Measurements from ENCODE around the gene DCANP1.

DCANP1 gene

DNA sequence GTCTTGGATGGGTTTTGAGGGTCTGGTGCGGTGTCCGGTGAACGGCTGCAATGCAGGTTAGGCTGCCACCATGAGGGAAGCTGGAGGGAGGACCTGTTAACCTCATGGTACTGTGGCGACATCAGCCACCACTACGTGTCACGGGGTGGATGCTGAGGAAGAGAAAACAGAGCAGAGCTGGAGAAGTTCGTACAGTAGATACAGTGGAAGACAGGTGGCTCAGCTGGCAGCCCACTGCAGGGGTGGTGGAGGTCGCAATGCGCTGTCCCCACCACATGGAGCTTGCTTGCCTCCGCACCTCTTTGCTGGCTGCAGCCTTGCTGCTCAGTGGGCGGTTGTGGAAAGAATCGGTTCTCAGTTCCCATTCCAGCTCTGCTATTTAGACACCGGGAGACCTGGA lies 2.8 kb downstream of the DCANP1 start:
- H3K27me3 Mint-ChIP-seq, result peaks cover 2% of the 10 kb centered on the region
- no peak overlapping the region for H3K27ac Mint-ChIP-seq
- DNase-seq (no peak), ATAC-seq (no peak)
- no peaks in the 10 kb centered on the region for H3K4me1 Mint-ChIP-seq
- no peak overlapping the region for H3K4me3 Mint-ChIP-seq
- H3K9me3 Mint-ChIP-seq, result no peaks in the 10 kb centered on the region
- H3K36me3 Mint-ChIP-seq (ENCODE audit: low read depth), result no peaks in the 10 kb centered on the region

DNA sequence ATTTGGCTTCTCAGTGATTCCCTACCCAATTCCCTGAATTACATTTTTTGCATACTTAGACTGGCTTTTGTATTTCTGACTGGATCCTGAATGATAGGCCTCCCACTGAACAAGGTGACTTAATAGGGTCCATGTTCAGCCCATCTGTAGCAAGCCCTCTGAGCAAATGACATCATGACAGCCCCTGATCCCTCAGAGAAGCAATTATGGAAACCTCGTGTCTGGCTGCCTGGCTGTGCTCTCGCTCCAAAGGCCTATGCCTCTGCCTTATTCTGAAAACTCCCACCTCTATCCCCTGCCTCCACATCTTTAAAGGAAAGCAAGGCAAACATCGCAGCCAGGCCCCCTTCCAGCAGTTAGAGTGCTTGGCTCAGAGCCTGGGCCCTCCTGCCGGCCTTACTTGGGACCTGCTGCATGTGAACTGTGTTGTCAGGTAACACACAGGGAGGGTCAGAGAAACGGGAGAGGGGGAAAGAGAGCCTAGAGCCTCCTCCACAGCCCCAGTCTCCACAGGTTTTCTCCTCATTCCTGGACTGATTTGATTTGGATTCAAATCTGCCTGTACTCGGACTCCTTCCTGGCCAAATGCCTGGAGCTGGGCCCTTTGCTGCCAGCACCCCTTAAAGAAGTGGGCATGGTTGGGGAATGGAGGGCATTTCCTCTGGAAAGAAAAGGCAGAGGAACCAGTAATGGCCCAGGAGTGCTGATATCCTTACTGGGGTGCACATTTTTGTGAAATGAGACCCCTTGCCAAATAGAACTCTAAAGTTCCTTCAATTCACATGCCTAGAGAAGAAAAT lies 3.8 kb downstream of the DCANP1 start:
- ATAC-seq, result no peak
- no peak for DNase-seq
- Mint-ChIP-seq H3K27me3 (peaks cover 2% of the 10 kb centered on the region), H3K9me3 (no peaks in the 10 kb centered on the region), H3K36me3 (ENCODE audit: low read depth) (no peaks in the 10 kb centered on the region), H3K4me1 (no peaks in the 10 kb centered on the region), H3K27ac (no peak overlapping the region), H3K4me3 (no peak overlapping the region)

DNA sequence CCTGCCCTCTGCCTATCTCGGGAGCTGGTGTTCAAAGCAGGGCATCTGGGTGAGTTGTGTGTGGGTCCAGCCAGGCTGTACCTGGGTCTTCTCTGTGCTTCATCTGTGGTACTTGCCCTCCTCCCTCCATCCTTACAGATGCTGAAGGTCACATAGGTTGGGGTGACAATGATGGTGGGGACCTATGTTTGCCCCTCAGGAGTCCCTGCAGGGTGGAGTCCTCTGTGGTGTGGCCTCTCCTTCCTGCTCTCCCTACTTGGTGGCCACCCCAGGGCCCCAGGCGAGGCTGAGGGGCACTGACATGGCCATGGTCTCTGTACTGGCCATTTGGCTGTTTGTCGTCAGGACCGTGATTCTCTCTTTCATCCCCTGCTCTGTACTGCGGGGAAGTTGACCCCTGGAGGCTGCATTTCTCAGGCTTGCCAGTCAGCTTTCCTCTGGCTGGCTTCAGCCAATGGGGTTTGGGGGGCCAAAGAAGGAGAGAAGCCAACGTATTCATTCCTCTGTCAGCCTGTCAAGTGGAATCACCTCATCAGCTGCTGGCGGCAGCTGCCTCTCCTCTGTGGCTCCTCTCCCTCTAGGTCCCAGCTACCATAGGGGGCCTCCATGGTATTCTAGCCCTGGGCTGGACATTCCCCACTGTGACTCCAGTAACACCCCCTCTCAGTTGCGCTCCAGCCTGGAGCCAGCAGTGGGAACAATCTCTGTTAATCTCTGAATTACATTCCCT lies 4.6 kb downstream of the DCANP1 start:
- H3K4me3 Mint-ChIP-seq, result no peak overlapping the region
- no peak overlapping the region for H3K27ac Mint-ChIP-seq
- H3K27me3 Mint-ChIP-seq, result no peaks in the 10 kb centered on the region
- H3K9me3 Mint-ChIP-seq, result no peaks in the 10 kb centered on the region
- ATAC-seq (no peak), DNase-seq (no peak)
- H3K4me1 Mint-ChIP-seq, result no peaks in the 10 kb centered on the region
- no peaks in the 10 kb centered on the region for H3K36me3 Mint-ChIP-seq (ENCODE audit: low read depth)

DNA sequence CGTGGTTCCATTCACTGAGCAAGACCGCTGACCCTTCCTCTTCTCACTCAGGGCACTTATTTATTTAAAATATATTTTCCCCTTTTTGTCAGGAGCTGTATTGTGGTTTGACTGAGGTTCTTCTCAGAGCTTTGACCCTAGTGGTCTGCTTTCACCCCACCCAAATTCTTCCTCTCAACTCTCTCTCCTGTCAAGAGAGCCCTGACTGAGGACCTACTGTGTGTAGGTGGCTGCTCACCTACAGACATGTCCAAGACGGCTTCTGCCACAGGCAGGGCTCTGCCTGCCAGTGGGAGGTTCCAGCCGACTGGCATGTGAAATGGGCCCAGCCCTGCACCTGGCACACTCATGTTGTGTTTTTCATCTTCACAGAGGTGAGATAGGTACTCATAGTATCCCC lies 5.2 kb downstream of the DCANP1 start:
- H3K27me3 Mint-ChIP-seq, result no peaks in the 10 kb centered on the region
- no peaks in the 10 kb centered on the region for H3K9me3 Mint-ChIP-seq
- H3K4me1 Mint-ChIP-seq, result no peaks in the 10 kb centered on the region

DNA sequence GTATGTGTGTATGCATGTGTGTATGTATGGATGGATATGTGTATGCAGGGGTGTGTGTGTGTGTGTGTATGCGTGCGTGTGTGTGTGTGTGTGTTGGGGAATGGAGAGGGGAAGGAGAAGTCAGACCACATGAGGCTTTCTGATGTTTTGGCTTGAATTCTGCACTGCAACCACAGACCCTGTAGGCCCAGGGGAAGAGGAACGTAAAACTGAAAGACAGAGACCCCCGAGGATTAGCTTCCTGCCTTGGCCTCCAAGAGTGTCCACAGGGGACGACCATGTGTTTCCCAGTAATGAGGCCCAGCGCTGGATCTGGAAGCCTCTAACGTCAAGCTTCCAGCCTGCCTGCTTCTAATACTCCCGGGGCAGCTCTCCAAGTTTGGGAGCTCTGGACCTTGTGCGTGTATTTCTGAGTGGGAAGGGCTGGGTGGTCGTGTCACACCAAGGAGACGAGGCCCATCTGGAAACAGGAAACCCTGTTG lies 5.8 kb downstream of the DCANP1 start:
- DNase-seq (no peak), ATAC-seq (no peak)
- Mint-ChIP-seq H3K4me1 (no peaks in the 10 kb centered on the region), H3K27ac (no peak overlapping the region), H3K27me3 (no peaks in the 10 kb centered on the region), H3K4me3 (no peak overlapping the region), H3K9me3 (no peaks in the 10 kb centered on the region), H3K36me3 (ENCODE audit: low read depth) (no peaks in the 10 kb centered on the region)

More for the DNA sequence above, 5.2 kb downstream of the DCANP1 start:
- Mint-ChIP-seq H3K27ac (no peak overlapping the region), H3K4me3 (no peak overlapping the region), H3K36me3 (ENCODE audit: low read depth) (no peaks in the 10 kb centered on the region)
- no peak for DNase-seq
- no peak for ATAC-seq

DNA sequence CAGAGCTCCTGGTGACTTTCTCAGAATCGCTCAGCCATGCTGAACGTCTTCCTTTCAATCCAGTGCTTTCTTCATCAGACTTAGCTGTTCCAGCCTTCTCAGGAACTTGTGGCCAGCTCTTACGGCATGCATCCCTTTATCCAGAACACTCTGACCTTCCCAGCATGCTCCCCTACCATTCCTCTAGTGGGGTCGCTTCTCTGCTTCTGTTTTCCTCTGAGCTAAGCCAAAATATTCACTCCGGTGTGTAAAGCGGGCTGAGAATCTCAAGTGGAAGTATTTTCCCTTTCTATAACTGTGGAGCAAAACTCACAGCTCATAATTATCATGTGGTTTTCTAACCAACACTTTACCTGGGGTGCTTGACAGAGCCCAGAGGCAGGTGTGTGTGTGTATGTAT lies 6.2 kb downstream of the DCANP1 start:
- H3K4me1 Mint-ChIP-seq, result no peaks in the 10 kb centered on the region
- H3K27me3 Mint-ChIP-seq, result no peaks in the 10 kb centered on the region
- no peaks in the 10 kb centered on the region for H3K36me3 Mint-ChIP-seq (ENCODE audit: low read depth)
- ATAC-seq (no peak), DNase-seq (no peak)
- no peaks in the 10 kb centered on the region for H3K9me3 Mint-ChIP-seq
- no peak overlapping the region for H3K27ac Mint-ChIP-seq
- H3K4me3 Mint-ChIP-seq, result no peak overlapping the region

DNA sequence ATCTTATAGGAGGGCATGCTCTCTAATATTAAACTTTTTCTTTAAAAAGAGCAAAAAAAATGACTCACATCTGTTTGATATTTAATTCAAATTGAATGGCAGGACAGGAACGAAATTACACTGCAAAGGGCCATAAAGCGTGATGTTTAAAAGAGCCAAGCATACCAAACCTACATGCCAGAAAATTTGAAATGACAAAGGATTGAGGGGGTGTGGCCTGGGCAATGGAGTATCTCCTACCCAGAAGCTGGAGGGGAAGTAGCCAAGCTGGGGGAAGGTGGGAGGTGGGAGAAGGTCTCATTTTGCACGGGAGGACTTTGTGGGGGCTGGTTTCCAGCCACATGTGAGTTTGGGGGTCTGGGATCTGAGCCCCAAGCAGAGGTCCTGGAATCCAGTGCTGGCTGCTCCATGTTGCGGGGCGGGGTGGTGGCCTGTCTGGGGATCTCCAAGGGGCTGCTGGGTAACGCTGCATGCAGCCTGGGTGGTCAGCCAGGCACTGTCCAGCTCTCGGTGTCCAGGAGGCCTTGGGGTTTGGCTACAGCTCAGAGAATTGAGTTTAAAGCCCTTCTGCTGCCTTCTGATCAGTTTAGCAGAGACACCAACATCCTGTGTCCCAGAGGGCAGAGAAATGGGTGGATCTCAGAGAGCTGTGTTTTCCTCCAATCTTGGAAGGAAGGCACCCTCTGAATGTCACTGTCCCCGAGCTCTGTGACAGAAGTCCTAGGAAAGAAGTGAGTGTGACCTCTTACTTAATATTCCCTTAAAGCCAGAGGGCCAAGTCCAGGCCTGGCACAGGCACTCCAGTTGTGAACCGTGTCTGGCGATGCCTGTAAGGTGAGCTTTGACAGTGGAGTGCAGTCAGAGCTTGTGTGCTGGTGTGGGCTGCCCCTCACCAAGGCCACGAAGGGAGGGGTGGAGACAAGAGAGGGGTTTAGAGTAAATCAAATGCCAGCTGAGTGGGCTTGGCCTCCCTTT lies 7.6 kb downstream of the DCANP1 start:
- Mint-ChIP-seq H3K9me3 (no peaks in the 10 kb centered on the region), H3K36me3 (ENCODE audit: low read depth) (no peaks in the 10 kb centered on the region), H3K27ac (no peak overlapping the region), H3K27me3 (peaks cover 2% of the 10 kb centered on the region), H3K4me1 (no peaks in the 10 kb centered on the region), H3K4me3 (no peak overlapping the region)
- ATAC-seq, result no peak
- DNase-seq, result no peak

DNA sequence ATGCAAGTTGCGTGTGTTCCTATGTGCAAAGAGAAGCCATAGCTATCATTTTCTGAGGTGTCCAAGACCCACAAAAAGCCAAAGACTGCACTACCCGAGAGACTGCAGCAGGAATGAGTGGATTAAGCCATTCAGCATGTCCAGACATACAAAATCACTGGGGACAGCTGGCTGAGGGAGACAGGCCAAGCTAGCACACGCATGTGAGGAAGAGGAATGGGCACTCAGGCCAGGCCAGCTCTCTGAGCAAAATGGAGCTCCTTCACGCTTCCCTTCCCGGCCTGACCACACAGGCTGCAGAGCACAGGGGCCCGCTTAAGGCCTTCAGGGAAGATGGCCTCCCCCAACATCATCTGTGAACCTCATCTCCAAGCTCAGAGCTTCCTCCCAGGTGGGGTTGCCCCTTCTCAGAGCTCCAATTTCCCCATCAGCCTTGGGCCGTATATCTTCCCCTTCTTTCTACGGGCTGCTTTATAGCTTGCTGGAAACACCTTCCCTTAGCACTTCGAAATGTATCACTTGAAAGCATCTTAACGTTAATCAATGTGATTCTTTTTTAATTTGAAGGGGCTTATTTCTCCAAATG lies 8.4 kb downstream of the DCANP1 start:
- Mint-ChIP-seq H3K27ac (no peak overlapping the region), H3K36me3 (ENCODE audit: low read depth) (no peaks in the 10 kb centered on the region), H3K27me3 (peaks cover 2% of the 10 kb centered on the region), H3K4me1 (no peaks in the 10 kb centered on the region), H3K9me3 (no peaks in the 10 kb centered on the region), H3K4me3 (no peak overlapping the region)
- no peak for DNase-seq
- no peak for ATAC-seq

DNA sequence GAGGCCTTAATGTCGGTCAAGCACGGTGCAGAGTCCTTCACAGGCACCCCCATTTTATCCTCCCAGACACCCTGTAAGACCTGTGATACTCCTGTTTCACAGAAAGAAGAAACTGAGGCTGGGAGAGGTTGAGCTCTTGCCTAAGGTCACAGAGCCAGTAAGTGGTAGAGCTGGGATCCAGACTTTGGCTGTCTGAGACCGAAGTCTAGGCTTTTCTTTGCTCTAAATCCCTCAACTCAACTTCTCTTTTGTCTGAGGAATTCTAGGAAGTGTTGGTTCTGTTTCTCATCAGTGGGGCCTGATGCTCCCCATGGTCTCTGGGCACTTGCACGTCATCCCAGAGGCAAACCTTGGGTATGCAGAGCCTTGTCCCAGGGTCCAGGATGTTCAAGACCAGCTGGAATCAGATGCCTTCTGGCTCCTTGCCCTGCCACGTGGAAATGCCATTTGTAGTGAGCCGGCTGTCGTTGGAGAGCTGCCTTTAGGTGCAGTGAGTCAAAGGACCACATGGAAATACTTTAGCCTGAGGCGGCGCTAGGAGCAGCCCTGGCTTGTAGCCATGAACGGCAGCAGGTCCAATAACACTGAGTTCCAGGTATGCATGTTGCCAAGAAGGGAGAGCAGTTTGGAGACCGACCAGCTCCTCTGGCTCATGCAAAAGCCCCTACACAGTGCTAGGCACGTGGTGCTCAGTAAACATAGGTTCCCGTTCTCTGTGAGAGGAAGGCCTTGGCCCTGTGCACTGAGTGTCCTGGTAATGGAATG lies 9.2 kb downstream of the DCANP1 start:
- Mint-ChIP-seq H3K36me3 (ENCODE audit: low read depth) (no peaks in the 10 kb centered on the region), H3K9me3 (no peaks in the 10 kb centered on the region), H3K4me1 (no peaks in the 10 kb centered on the region), H3K27me3 (peaks cover 2% of the 10 kb centered on the region), H3K4me3 (no peak overlapping the region), H3K27ac (no peak overlapping the region)
- no peak for DNase-seq
- no peak for ATAC-seq

DNA sequence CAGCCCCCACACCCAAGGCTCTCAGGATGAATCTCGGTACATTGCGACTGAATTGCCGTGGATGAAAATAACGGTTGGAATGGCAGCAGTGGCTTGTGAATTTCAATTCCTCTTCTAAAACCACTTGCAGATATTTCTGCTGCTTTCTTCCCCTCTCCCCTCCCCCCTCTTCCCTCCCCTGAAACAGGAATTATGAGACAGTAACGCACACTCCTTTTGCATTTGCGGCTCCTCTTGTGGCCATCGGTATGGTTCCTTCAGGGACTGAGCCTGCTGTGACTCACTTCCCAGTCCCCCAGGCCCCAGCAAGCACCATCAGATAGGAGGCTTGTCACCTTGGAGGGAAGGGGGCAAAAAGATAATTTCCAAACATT lies 9.7 kb downstream of the DCANP1 start:
- Mint-ChIP-seq H3K27ac (no peak overlapping the region), H3K27me3 (peaks cover 2% of the 10 kb centered on the region), H3K36me3 (ENCODE audit: low read depth) (no peaks in the 10 kb centered on the region), H3K4me1 (no peaks in the 10 kb centered on the region), H3K4me3 (no peak overlapping the region), H3K9me3 (no peaks in the 10 kb centered on the region)
- ATAC-seq (no peak), DNase-seq (no peak)

DNA sequence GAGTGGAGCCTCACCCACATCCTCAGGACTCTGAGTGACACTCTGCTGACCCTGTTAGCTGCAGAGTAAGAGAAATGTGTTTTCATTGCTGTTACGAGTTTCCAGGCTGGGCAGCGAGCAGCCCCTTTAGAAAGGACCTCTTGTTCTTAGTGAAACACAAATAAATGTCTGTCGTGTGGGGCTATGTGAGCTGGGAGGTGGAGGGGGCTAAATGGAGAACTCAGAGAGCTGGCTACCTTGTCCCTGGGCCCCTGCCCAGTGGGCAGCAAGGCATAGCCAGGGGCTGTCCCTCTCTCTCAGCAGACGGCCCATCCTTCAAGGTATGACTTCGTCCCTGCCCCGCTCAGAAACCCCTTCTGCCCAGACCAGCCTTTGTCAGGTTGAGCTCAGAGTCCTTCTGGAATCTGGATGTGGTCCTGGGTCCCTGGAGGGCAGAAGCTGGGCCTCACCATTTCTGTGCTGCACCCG lies 10.2 kb downstream of the DCANP1 start:
- H3K4me3 Mint-ChIP-seq, result no peak overlapping the region
- H3K4me1 Mint-ChIP-seq, result no peaks in the 10 kb centered on the region
- no peaks in the 10 kb centered on the region for H3K36me3 Mint-ChIP-seq (ENCODE audit: low read depth)
- no peaks in the 10 kb centered on the region for H3K9me3 Mint-ChIP-seq
- DNase-seq, result no peak
- no peak overlapping the region for H3K27ac Mint-ChIP-seq
- ATAC-seq, result no peak
- peaks cover 2% of the 10 kb centered on the region for H3K27me3 Mint-ChIP-seq

DNA sequence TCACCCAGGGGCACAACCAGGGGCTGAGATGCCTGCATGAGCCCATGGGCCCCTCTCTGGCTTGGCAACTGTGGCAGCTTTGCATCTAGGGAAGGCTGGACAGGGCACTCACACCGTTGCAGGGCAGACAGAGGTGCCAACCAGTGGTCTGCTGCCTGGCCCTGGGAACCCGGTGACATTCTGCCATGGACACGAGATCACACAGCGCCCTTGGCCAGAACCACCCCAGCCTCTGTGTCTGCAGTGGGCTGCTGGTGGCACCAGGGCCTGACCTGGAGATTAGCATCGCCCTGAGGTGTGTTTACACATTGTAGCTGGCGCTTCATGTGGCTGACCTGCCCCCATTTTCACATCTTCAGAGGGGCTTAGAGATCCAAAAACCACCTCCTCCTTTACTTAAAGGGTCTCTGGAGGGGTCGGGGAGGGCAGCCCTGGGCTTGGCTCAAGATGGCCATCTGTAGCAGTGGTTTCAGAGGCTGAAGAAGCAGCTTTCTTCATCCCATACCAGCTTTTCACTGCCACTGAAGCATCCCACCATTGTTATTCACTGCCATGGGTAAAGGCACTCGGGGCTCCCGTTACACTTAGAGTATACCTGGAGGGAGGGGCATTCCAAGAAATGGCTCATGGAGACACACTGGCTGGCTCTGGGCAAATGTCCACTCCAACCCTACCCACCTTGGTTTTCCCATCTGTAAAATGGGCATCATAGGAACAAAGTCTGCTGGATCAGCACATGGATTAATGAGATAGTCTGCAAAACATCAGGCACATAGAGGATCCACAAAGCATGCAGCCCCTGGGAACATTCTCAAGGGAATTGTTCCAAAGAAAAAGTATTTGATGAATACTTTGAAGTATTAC lies 11.4 kb downstream of the DCANP1 start:
- peaks cover 2% of the 10 kb centered on the region for H3K27me3 Mint-ChIP-seq
- H3K27ac Mint-ChIP-seq, result no peak overlapping the region
- no peaks in the 10 kb centered on the region for H3K36me3 Mint-ChIP-seq (ENCODE audit: low read depth)
- no peaks in the 10 kb centered on the region for H3K4me1 Mint-ChIP-seq
- H3K4me3 Mint-ChIP-seq, result no peak overlapping the region
- no peak for ATAC-seq
- no peak for DNase-seq
- no peaks in the 10 kb centered on the region for H3K9me3 Mint-ChIP-seq
